ENCODE data around the gene RANBP1. TPM values are rescaled to one million over a fixed set of nuclear protein-coding genes. Genes with fewer than 3 reads are reported as not detected.

Gene RANBP1
- total RNA-seq, 1 experiment from 2014 or later, result 195 TPM

DNA sequence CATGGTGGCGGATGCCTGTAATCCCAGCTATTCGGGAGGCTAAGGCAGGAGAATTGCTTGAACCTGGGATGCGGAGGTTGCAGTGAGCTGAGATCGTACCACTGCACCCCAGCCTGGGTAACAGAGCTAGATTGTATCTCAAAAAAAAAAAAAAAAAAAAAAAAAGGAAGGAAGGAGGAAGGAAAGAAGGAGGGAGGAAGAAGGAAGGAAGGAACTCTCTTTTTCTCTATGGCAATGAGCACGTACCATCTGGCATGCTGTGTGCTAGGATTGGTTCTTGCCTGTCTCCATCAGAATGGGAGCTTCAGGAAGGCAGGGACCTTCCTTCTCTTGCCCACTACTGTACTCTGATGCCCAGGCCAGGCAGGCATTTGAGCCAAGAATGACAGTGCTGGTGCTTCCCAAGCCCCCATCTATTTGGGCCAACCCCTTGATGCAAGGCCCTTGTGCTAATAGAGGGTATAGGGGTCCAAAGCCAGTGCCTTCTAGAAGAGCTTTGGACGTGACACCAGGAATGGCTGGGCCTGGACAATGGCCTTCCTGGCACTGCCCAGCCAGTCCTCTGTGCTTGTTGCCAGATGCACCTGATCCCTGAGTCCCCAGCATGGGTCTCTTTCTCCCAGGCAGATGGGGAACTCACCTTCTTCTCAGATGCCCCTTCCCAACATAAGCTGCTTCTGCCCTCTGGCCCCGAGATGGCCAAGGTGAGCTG is 46.4 kb upstream of the RANBP1 start:
- Mint-ChIP-seq H3K27me3 (ENCODE audit: insufficient read depth, unreplicated experiment) (no peaks in the 10 kb centered on the region), H3K36me3 (ENCODE audit: insufficient read depth, unreplicated experiment) (peaks cover 6% of the 10 kb centered on the region), H3K4me3 (ENCODE audit: unreplicated experiment) (no peak overlapping the region), H3K4me1 (ENCODE audit: insufficient read depth, unreplicated experiment) (no peaks in the 10 kb centered on the region), H3K27ac (ENCODE audit: low read depth, unreplicated experiment) (no peak overlapping the region), H3K9me3 (ENCODE audit: unreplicated experiment) (no peaks in the 10 kb centered on the region)
- CTCF ChIA-PET, result interaction anchor here (0.7 kb wide), 2 partner anchors 8 to 559 kb away, joined by 3 read pairs; no protein-coding TSS in a partner anchor
- BruUV-seq (replicated peaks), result no TSS peak
- intact Hi-C loops (cut with micrococcal nuclease), result no loop called here
- POLR2A ChIA-PET, result interaction anchor here (1.2 to 2.1 kb wide), 2 partner anchors 8 to 10 kb away, joined by 3 to 7 read pairs; no protein-coding TSS in a partner anchor
- no peak for DNase-seq (ENCODE audit: unreplicated experiment)
- TF ChIP-seq, protein P1, sequence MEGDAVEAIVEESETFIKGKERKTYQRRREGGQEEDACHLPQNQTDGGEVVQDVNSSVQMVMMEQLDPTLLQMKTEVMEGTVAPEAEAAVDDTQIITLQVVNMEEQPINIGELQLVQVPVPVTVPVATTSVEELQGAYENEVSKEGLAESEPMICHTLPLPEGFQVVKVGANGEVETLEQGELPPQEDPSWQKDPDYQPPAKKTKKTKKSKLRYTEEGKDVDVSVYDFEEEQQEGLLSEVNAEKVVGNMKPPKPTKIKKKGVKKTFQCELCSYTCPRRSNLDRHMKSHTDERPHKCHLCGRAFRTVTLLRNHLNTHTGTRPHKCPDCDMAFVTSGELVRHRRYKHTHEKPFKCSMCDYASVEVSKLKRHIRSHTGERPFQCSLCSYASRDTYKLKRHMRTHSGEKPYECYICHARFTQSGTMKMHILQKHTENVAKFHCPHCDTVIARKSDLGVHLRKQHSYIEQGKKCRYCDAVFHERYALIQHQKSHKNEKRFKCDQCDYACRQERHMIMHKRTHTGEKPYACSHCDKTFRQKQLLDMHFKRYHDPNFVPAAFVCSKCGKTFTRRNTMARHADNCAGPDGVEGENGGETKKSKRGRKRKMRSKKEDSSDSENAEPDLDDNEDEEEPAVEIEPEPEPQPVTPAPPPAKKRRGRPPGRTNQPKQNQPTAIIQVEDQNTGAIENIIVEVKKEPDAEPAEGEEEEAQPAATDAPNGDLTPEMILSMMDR (IDR thresholded peaks at IDR 0.05; ENCODE audit: unreplicated experiment), result no peak

DNA sequence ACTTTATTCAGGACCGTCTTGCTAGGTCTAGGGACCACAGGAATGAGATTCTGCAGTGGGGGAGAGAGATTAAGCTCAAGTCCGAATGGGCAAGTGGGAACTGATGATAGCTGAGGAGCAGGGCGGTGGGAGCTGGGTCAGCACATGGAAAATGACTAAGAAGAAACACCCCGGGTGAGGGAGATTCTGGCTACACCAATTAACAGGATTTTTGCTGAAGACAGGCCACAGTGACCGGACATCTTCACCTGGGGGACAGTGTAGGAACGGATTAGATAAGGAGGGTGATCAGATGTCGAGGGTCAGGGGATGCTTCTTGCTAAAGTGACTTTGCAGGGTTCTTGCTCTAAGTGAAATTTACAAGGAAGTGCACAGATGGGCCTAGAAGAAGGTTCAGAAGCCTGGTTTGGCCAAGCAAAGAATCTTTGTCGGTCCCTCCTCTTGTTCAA is 44.4 kb upstream of the RANBP1 start:
- Mint-ChIP-seq H3K4me1 (ENCODE audit: insufficient read depth, unreplicated experiment) (no peaks in the 10 kb centered on the region), H3K36me3 (ENCODE audit: insufficient read depth, unreplicated experiment) (peaks cover 6% of the 10 kb centered on the region), H3K9me3 (ENCODE audit: unreplicated experiment) (no peaks in the 10 kb centered on the region), H3K27me3 (ENCODE audit: insufficient read depth, unreplicated experiment) (no peaks in the 10 kb centered on the region), H3K4me3 (ENCODE audit: unreplicated experiment) (no peak overlapping the region), H3K27ac (ENCODE audit: low read depth, unreplicated experiment) (no peak overlapping the region)
- POLR2A ChIA-PET, result no interaction called here
- TF ChIP-seq, protein P1 (IDR thresholded peaks at IDR 0.05; ENCODE audit: unreplicated experiment), result no peak
- CTCF ChIA-PET, result interaction anchor here (0.7 kb wide), 1 partner anchor 59 kb away, joined by 3 read pairs; no protein-coding TSS in a partner anchor
- DNase-seq (ENCODE audit: unreplicated experiment), result no peak
- intact Hi-C loops (cut with micrococcal nuclease), result no loop called here
- no TSS peak for BruUV-seq (replicated peaks)

DNA sequence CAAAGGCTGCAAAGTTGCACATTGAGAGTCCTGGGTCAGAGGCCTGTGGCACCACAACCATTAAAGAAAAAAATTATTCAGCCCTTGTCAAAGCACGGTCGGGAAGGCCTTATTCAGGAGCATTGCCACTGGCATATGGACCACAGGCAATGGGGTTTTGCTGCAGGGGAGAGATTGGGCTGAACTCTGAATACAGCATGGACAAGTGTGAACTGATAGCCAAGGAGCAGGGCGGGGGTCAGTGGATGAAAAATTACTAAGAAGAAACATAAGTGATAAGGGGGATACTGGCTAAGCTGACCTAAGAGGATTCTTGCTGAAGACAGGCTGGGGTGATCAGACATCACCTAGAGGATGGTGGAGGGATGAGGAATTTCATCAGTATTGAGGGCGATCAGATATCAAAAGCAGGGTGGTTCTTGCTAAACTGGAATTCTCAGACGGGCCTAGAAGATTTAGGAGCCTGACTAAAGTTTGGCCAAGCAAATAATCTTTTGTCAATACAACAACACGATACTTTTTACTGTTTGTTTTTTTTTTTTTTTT is 39.2 kb upstream of the RANBP1 start:
- intact Hi-C loops (cut with micrococcal nuclease), result no loop called here
- DNase-seq (ENCODE audit: unreplicated experiment), result no peak
- no peaks in the 10 kb centered on the region for H3K9me3 Mint-ChIP-seq (ENCODE audit: unreplicated experiment)
- H3K36me3 Mint-ChIP-seq (ENCODE audit: insufficient read depth, unreplicated experiment), result peaks cover 7% of the 10 kb centered on the region
- ChIA-PET CTCF (no interaction called here), POLR2A (no interaction called here)
- peaks cover 4% of the 10 kb centered on the region for H3K4me1 Mint-ChIP-seq (ENCODE audit: insufficient read depth, unreplicated experiment)
- no TSS peak for BruUV-seq (replicated peaks)
- TF ChIP-seq, protein P1 (IDR thresholded peaks at IDR 0.05; ENCODE audit: unreplicated experiment), result no peak
- peak overlapping the region; percentile 71 for H3K27ac Mint-ChIP-seq (ENCODE audit: low read depth, unreplicated experiment)
- H3K4me3 Mint-ChIP-seq (ENCODE audit: unreplicated experiment), result no peak overlapping the region
- no peaks in the 10 kb centered on the region for H3K27me3 Mint-ChIP-seq (ENCODE audit: insufficient read depth, unreplicated experiment)

DNA sequence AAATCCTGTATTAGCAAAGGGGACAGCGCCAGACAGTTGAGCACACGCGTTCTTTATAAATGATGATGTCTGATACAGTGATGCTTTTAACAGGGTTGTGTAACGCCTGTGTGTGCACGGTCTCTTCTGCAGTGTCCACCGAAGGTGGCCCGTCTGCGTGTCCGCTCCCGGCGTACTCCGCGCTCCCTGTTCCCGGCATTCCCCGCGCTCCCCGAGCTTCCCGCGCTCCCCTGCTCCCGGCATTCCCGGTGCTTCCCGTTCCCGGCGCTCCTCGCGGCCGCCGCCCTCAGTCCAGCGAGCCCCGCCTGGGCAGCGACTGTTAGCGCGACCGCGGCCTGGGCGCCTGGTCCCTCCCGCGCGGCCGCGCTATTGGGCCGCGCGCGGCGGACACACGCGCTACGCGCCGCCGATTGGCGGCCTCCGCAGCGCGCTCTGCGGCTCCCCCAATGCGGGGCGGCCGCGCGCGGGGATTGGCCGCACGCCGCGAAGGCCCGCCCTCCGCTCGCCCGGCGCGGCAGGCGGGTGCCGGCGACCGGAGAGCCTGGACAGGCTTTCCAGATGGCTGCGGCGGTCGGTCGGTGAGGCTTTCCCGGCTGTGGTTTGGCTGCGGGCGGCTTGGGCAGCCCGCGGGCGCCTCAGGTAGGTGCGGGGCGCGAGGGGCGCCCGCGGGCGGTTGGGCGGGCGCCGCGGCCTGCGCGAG is 36.0 kb upstream of the RANBP1 start, which contains the start of gene DGCR8:
DGCR8 (plus strand) TSS at position 497 of the 700 bp plus-strand sequence. CDS start 5,723 bp downstream, outside the sequence.
- no peaks in the 10 kb centered on the region for H3K27me3 Mint-ChIP-seq (ENCODE audit: insufficient read depth, unreplicated experiment)
- ChIA-PET CTCF (no interaction called here), POLR2A (interaction anchor here (0.6 to 1.6 kb wide), 11 partner anchors 10 to 648 kb away, joined by 3 to 8 read pairs (median 5); partner anchors contain the start of genes MRPL40, TANGO2 and TRMT2A)
- TF ChIP-seq, protein P1 (IDR thresholded peaks at IDR 0.05; ENCODE audit: unreplicated experiment), result no peak
- peaks cover 23% of the 10 kb centered on the region for H3K36me3 Mint-ChIP-seq (ENCODE audit: insufficient read depth, unreplicated experiment)
- peak within 1 kb of the TSS; percentile 79 for H3K27ac Mint-ChIP-seq (ENCODE audit: low read depth, unreplicated experiment)
- DNase-seq (ENCODE audit: unreplicated experiment), result peak; percentile 94
- peaks cover 29% of the 10 kb centered on the region for H3K4me1 Mint-ChIP-seq (ENCODE audit: insufficient read depth, unreplicated experiment)
- no peaks in the 10 kb centered on the region for H3K9me3 Mint-ChIP-seq (ENCODE audit: unreplicated experiment)
- intact Hi-C loops (cut with micrococcal nuclease), result no loop called here
- peak within 1 kb of the TSS; percentile 92 for H3K4me3 Mint-ChIP-seq (ENCODE audit: unreplicated experiment)
- no TSS peak for BruUV-seq (replicated peaks)
